ENCODE measurements around the gene RNGTT.
"Not testable (repeated sequence)": the region's sequence is repeated elsewhere in the genome, so short reads cannot be mapped to it uniquely, and the experiment has no call there.

RNGTT gene

DNA sequence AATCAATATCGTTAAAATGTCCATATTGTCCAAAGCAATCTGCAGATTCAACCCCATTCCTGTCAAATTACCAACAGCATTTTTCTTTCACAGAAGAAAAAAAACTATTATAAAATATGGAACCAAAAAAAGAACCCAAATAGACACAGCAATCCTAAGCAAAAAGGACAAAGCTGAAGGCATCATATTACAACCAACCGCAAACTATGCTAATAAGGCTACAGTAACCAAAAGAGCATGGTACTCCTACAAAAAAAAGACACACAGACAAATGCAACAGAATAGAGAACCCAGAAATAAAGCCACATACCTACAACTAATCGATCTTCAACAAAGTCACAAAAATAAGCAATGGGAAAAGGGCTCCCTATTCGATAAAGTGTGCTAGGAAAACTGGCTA lies 49.2 kb downstream of the RNGTT start:
- TF ChIP-seq, protein P1, sequence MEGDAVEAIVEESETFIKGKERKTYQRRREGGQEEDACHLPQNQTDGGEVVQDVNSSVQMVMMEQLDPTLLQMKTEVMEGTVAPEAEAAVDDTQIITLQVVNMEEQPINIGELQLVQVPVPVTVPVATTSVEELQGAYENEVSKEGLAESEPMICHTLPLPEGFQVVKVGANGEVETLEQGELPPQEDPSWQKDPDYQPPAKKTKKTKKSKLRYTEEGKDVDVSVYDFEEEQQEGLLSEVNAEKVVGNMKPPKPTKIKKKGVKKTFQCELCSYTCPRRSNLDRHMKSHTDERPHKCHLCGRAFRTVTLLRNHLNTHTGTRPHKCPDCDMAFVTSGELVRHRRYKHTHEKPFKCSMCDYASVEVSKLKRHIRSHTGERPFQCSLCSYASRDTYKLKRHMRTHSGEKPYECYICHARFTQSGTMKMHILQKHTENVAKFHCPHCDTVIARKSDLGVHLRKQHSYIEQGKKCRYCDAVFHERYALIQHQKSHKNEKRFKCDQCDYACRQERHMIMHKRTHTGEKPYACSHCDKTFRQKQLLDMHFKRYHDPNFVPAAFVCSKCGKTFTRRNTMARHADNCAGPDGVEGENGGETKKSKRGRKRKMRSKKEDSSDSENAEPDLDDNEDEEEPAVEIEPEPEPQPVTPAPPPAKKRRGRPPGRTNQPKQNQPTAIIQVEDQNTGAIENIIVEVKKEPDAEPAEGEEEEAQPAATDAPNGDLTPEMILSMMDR (IDR thresholded peaks at IDR 0.05; ENCODE audit: low read depth, low read length), result no peak
- Histone ChIP-seq H3K27me3 (ENCODE audit: insufficient read depth, low read depth, severe bottlenecking) (no peaks in the 10 kb centered on the region), H3K9me3 (ENCODE audit: severe bottlenecking) (no peaks in the 10 kb centered on the region), H3K27ac (no peak overlapping the region), H3K4me3 (ENCODE audit: low read depth, low read length) (no peak overlapping the region), H3K36me3 (no peaks in the 10 kb centered on the region)
- DNase-seq, result no peak

DNA sequence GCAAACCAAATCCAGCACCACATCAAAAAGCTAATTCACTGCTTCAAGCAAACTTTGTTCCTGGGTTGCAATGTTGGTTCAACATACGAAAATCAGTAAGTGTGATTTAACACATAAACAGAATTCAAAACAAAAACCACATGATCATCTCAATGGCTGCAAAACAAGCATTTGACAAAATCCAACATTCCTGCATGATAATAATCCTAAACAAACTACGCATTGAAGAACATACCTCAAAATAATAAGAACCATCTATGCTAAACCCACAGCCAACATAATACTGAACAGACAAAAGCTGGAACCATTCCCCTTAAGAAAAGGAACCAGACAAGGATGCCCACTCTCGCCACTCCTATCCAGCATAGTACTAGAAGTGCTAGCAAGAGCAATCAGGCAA lies 49.9 kb downstream of the RNGTT start:
- DNase-seq, result no peak
- Histone ChIP-seq H3K27me3 (ENCODE audit: insufficient read depth, low read depth, severe bottlenecking) (no peaks in the 10 kb centered on the region), H3K36me3 (no peaks in the 10 kb centered on the region), H3K27ac (no peak overlapping the region), H3K9me3 (ENCODE audit: severe bottlenecking) (no peaks in the 10 kb centered on the region), H3K4me3 (ENCODE audit: low read depth, low read length) (no peak overlapping the region)
- TF ChIP-seq, protein P1 (IDR thresholded peaks at IDR 0.05; ENCODE audit: low read depth, low read length), result no peak

DNA sequence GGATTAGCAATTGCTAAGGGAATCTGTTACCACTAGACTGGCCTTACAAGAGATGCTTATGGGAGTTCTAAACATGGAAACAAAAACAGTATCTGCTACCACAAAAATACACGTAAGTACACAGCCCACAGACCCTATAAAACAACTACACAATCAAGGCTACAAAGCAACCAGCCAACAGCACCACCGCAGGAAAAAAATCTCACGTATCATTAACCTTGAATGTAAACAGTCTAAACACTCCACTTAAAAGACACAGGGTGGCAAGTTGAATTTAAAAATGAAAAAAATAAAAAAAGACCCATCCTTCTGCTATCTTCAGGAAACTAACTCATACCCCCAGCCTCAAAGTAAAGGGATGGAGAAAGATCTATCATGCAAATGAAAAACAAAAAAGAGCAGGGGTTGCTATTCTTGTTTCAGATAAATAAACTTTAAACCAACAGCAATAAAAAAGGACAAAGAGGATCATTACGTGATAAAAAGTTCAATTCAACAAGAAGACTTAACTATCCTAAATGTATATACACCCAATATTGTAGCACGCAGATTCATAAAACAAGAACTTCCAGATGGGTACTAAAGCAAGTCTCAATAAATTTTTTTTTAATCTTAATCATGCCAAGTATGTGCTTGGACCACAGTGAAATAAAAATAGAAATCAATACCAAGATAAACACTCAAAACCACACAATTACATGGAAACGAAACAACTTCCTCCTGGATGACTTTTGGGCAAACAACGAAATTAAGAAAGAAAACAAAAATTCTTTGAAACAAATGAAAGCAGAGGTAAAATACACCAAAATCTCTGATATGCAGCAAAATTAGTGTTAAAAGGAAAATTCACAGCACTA lies 52.3 kb downstream of the RNGTT start:
- H3K36me3 ChIP-seq, result no peaks in the 10 kb centered on the region
- no peak for DNase-seq
- no peaks in the 10 kb centered on the region for H3K27me3 ChIP-seq (ENCODE audit: insufficient read depth, low read depth, severe bottlenecking)
- no peak overlapping the region for H3K27ac ChIP-seq
- TF ChIP-seq, protein P1 (IDR thresholded peaks at IDR 0.05; ENCODE audit: low read depth, low read length), result no peak
- H3K4me3 ChIP-seq (ENCODE audit: low read depth, low read length), result no peak overlapping the region
- H3K9me3 ChIP-seq (ENCODE audit: severe bottlenecking), result no peaks in the 10 kb centered on the region

DNA sequence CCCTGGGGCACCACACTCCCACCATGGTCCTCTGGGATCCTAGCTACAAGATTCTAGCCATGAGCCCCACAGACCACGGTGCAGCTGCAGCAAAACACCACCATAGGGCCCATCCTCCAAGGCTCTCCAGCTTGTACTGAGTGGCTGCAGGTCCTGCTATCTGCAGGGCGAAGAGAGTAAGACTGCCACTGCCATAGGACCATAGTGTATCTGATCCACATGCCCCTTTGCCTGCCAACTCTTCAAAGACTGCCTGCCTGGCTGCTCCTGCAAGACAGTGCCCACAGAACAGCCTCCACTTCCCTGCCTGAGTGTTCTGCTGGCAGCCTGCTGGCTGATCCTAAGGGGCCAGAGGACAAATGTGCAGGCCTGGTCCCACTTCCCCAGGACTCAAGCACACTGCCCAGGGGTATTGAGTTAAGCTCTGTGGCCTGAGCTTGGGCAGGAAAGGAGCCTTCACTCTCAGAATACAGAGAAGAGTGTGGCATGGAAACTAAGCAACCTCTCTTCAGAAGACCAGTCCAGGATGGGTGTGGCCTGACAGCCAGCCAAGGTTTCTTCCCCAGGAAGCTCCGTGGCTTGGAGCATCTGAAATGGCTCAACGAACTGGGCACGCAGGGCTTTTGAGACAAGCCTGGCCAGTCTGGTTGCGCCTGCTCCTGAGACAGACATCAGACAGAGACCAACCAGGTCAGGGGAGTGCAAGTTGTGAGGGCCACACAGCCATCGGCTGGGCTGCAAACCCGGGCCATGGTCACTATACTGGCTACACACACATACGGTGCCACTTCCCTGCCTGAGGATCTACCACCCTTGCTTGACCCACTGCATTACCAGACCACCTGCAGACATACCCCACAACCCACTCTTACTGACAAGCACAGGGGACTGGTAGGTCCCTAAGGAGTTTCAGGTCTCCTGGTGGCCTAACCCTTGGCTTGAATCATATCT lies 54.5 kb downstream of the RNGTT start:
- TF ChIP-seq, protein P1 (IDR thresholded peaks at IDR 0.05; ENCODE audit: low read depth, low read length), result no peak
- Histone ChIP-seq H3K36me3 (peaks cover 10% of the 10 kb centered on the region), H3K9me3 (ENCODE audit: severe bottlenecking) (no peaks in the 10 kb centered on the region), H3K4me3 (ENCODE audit: low read depth, low read length) (no peak overlapping the region), H3K27me3 (ENCODE audit: insufficient read depth, low read depth, severe bottlenecking) (no peaks in the 10 kb centered on the region), H3K27ac (no peak overlapping the region)
- no peak for DNase-seq

DNA sequence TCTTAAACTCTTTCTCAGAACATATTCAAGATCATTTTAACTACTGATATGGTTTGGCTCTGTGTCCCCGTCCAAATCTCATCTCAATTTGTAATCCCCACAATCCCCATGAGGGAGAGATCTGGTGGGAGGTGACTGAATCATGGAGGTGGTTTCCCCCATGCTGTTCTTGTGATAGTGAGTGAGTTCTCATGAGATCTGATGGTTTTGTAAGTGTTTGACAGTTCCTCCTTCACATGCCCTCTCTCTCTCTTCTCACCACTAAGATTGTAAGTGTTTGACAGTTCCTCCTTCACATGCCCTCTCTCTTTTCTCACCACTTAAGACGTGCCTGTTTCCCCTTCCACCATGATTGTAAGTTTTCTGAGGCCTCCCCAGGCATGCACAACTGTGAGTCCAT lies 56.3 kb downstream of the RNGTT start:
- not testable (repeated sequence) for H3K4me3 ChIP-seq (ENCODE audit: low read depth, low read length); DNase-seq; H3K9me3 ChIP-seq (ENCODE audit: severe bottlenecking); H3K27ac ChIP-seq; H3K27me3 ChIP-seq (ENCODE audit: insufficient read depth, low read depth, severe bottlenecking)
- H3K36me3 ChIP-seq, result peaks cover 16% of the 10 kb centered on the region

Data from WERI-Rb-1 (cell line).